B cell (primary cell): ENCODE results near the gene ARL14EP. TPM values are rescaled to one million over a fixed set of nuclear protein-coding genes. Genes with fewer than 3 reads are reported as not detected.

Experiments
- ATAC-seq: fragments of 200-7000 bp; cut with Tn5 transposase; one replicate; pipeline ENCODE4 v1.10.0; 2021; ENCODE audit warnings: low read depth, mild to moderate bottlenecking, moderate number of reproducible peaks, moderate library complexity
- CTCF ChIA-PET: fragments of 350-600 bp; sonication (Branson Sonifier 250); formaldehyde crosslinking; loops from one replicate; lab custom pipeline; 2021; ENCODE audit warnings: antibody characterized with exemption, inconsistent platforms; lab: Charles Lee
- POLR2A ChIA-PET: fragments of 350-600 bp; sonication (Branson Sonifier 250); formaldehyde crosslinking; loops from one replicate; lab custom pipeline; 2021; ENCODE audit warnings: antibody characterized with exemption; lab: Charles Lee
- DNase-seq: peaks from one replicate; pipeline ENCODE4 v3.0.0; 2013
- H2AFZ ChIP-seq: 2 replicates; pipeline ENCODE4 v1.6.1; 2012; ENCODE audit warnings: mild to moderate bottlenecking, low read depth, low read length; ENCODE audit not compliant: insufficient read depth, poor library complexity, severe bottlenecking
- H3K27ac ChIP-seq, 2 donors: 1 replicate in 1 of 2; 2 replicates in 1 of 2; pipeline ENCODE4 v1.5.1; 2012 to 2013; ENCODE audit warnings: low read length in 2 of 2, mild to moderate bottlenecking in 2 of 2, moderate library complexity in 1 of 2
- H3K27me3 ChIP-seq, 4 experiments: fragments of 200-600 bp in 1 of 4; sonication (generic) in 1 of 4; replicated peaks in 1 of 4; 1 replicate in 2 of 4; 2 replicates in 2 of 4; pipeline versions ENCODE4 v1.6.1 to v1.7.0; 2013 to 2016; ENCODE audit warnings: low read length in 3 of 4, mild to moderate bottlenecking in 2 of 4, mixed read lengths in 1 of 4, moderate library complexity in 1 of 4; ENCODE audit not compliant: insufficient read depth in 4 of 4, control insufficient read depth in 3 of 4; ENCODE audit errors: control extremely low read depth in 1 of 4
- H3K36me3 ChIP-seq, 2 experiments: replicated peaks in 1 of 2; 1 replicate in 1 of 2; 2 replicates in 1 of 2; pipeline versions ENCODE4 v1.6.1 to v1.7.1; 2013; ENCODE audit warnings: low read length in 1 of 2; ENCODE audit not compliant: insufficient read depth in 2 of 2, control insufficient read depth in 1 of 2; ENCODE audit errors: control extremely low read depth in 1 of 2, extremely low read depth in 1 of 2
- H3K4me1 ChIP-seq, 2 donors: fragments of 200-600 bp in 1 of 2; sonication (generic) in 1 of 2; 1 replicate in 1 of 2; 2 replicates in 1 of 2; pipeline versions ENCODE4 v1.5.1 to v1.6.1; 2013 to 2017; ENCODE audit warnings: low read length in 2 of 2; ENCODE audit not compliant: control insufficient read depth in 2 of 2, insufficient read depth in 2 of 2
- H3K4me2 ChIP-seq: replicated peaks from 2 replicates; pipeline ENCODE3; 2012; ENCODE audit warnings: mild to moderate bottlenecking, low read depth, low read length; ENCODE audit not compliant: poor library complexity, severe bottlenecking
- H3K4me3 ChIP-seq, 5 experiments: fragments of 200-600 bp in 1 of 5; sonication (generic) in 1 of 5; 1 replicate in 3 of 5; 2 replicates in 2 of 5; pipeline versions ENCODE4 v1.5.1 to v1.7.0; 2011 to 2016; ENCODE audit warnings: low read length in 4 of 5, mild to moderate bottlenecking in 4 of 5, low read depth in 2 of 5, control low read depth in 1 of 5, moderate library complexity in 1 of 5; ENCODE audit not compliant: insufficient read depth in 1 of 5; ENCODE audit errors: control extremely low read depth in 1 of 5, extremely low read depth in 1 of 5
- H3K79me2 ChIP-seq: fragments of 200-600 bp; sonication (generic); one replicate; pipeline ENCODE4 v1.6.0; 2016; ENCODE audit warnings: low read length; ENCODE audit not compliant: control insufficient read depth, insufficient read depth
- H3K9ac ChIP-seq: fragments of 200-600 bp; sonication (generic); 2 replicates; pipeline ENCODE4 v1.6.1; 2017; ENCODE audit warnings: mild to moderate bottlenecking, low read length, moderate library complexity
- H3K9me3 ChIP-seq, 3 donors: one replicate each; pipeline versions ENCODE4 v1.6.1 to v1.7.1; 2013; ENCODE audit warnings: low read length in 2 of 3; ENCODE audit not compliant: control insufficient read depth in 2 of 3, insufficient read depth in 1 of 3; ENCODE audit errors: control extremely low read depth in 1 of 3
- H4K20me1 ChIP-seq: 2 replicates; pipeline ENCODE4 v1.6.0; 2012; ENCODE audit warnings: mild to moderate bottlenecking, low read length; ENCODE audit not compliant: insufficient read depth, control insufficient read depth, poor library complexity, severe bottlenecking
- H3K27ac Mint-ChIP-seq: one replicate; pipeline ENCODE4 v1.8.0; 2021; ENCODE audit warnings: mixed read lengths
- H3K27me3 Mint-ChIP-seq: one replicate; pipeline ENCODE4 v1.8.0; 2021; ENCODE audit warnings: mixed read lengths
- H3K4me1 Mint-ChIP-seq: one replicate; pipeline ENCODE4 v1.8.0; 2021; ENCODE audit warnings: mixed read lengths
- H3K4me3 Mint-ChIP-seq: one replicate; pipeline ENCODE4 v1.8.0; 2021; ENCODE audit warnings: mixed read lengths
- H3K9me3 Mint-ChIP-seq: one replicate; pipeline ENCODE4 v1.8.0; 2022; ENCODE audit warnings: mixed read lengths; ENCODE audit not compliant: insufficient read depth
- CTCF ChIP-seq: fragments of 200-600 bp; IDR thresholded peaks from one replicate; pipeline ENCODE4 v1.8.0; 2022; ENCODE audit warnings: antibody characterized with exemption, mild to moderate bottlenecking
- EZH2 ChIP-seq: IDR thresholded peaks from 2 replicates; pipeline ENCODE4 v1.6.1; 2012; ENCODE audit warnings: borderline replicate concordance, low read depth, mild to moderate bottlenecking, moderate library complexity, low read length; ENCODE audit not compliant: insufficient read depth, poor library complexity, severe bottlenecking
- WGBS: methylation state at CpG from one replicate; pipeline ENCODE4 v1.1.5; 2013; ENCODE audit warnings: missing lambda C conversion rate; ENCODE audit not compliant: insufficient coverage; 5-methylcytosine and 5-hydroxymethylcytosine counted together
- intact Hi-C: fragments of 100-400 bp; cut with micrococcal nuclease; formaldehyde crosslinking; loops from one replicate; pipeline ENCODE4 v1.10.0; 2022
- polyA plus RNA-seq: library from polyadenylated mRNA; depleted of rRNA; stranded (reverse); fragments of >200 nt; gene quantifications from 2 replicates; pipeline ENCODE4 v1.2.3, GENCODE V29; 2012
- total RNA-seq, 2 donors: library from RNA; stranded (reverse); fragments of 120-200 nt in 1 of 2; gene quantifications; 1 replicate in 1 of 2; 2 replicates in 1 of 2; pipeline versions ENCODE4 v1.2.3 to v1.2.4, GENCODE V29; 2013 to 2022

ARL14EP gene
- total and polyA plus RNA-seq, 2 donors (not counting 1 experiment from before 2014, with no cell fraction given): 19.9 to 47.3 TPM

GRCh38 chr11:30342736-30343166, 19.8 kb downstream of the ARL14EP start:
- peak overlapping the region; percentile 48 for H3K4me3 Mint-ChIP-seq
- Histone ChIP-seq H3K4me2 (peak overlapping the region; percentile 36), H3K9me3 (no peaks in the 10 kb centered on the region), H3K36me3 (no peaks in the 10 kb centered on the region), H3K79me2 (no peaks in the 10 kb centered on the region), H3K4me3 (peak overlapping the region in 1 of 5 experiments; percentile 5), H3K9ac (peak overlapping the region; percentile 1), H3K27me3 (no peaks in the 10 kb centered on the region), H2AFZ (no peak overlapping the region), H4K20me1 (no peaks in the 10 kb centered on the region), H3K27ac (peak overlapping the region; percentile 72 to 85), H3K4me1 (peaks cover 25 to 34% of the 10 kb centered on the region in 2 donors)
- H3K27ac Mint-ChIP-seq: peak overlapping the region; percentile 93
- H3K4me1 Mint-ChIP-seq: peaks cover 44% of the 10 kb centered on the region
- ChIA-PET CTCF (no interaction called here), POLR2A (no interaction called here)
- H3K9me3 Mint-ChIP-seq: no peaks in the 10 kb centered on the region
- intact Hi-C loops: loop anchor here (1.0 to 10.0 kb wide), 3 partner anchors 19 to 1832 kb away; partner anchors contain the start of genes ARL14EP, DCDC1 and DNAJC24
- ATAC-seq: peak; percentile 92
- DNase-seq: peak; percentile 81
- no peak for TF ChIP-seq EZH2
- TF ChIP-seq CTCF: no peak
- H3K27me3 Mint-ChIP-seq: no peaks in the 10 kb centered on the region
- WGBS: 0% methylated on average over 1 of the region's 1 CpG

- Histone ChIP-seq H3K27ac (peak overlapping the region; percentile 66 to 85), H3K4me1 (peaks cover 25 to 34% of the 10 kb centered on the region in 2 donors), H3K79me2 (no peaks in the 10 kb centered on the region), H3K36me3 (no peaks in the 10 kb centered on the region), H3K4me2 (peak overlapping the region; percentile 38), H2AFZ (no peak overlapping the region), H4K20me1 (no peaks in the 10 kb centered on the region), H3K9me3 (no peaks in the 10 kb centered on the region), H3K27me3 (no peaks in the 10 kb centered on the region), H3K9ac (peak overlapping the region; percentile 3), H3K4me3 (peak overlapping the region in 1 of 5 experiments; percentile 21)
- CTCF ChIA-PET: interaction anchor here (0.6 to 3.1 kb wide), 6 partner anchors 10 to 574 kb away, joined by 3 to 28 read pairs (median 4); partner anchors contain the start of gene ARL14EP
- Mint-ChIP-seq H3K9me3 (no peaks in the 10 kb centered on the region), H3K27me3 (no peaks in the 10 kb centered on the region), H3K27ac (peak overlapping the region; percentile 93), H3K4me1 (peaks cover 44% of the 10 kb centered on the region), H3K4me3 (peak overlapping the region; percentile 67)
- DNase-seq (peak; percentile 54), ATAC-seq (no peak)
- TF ChIP-seq CTCF: no peak
- TF ChIP-seq EZH2: no peak
- intact Hi-C loops: loop anchor here (5.0 to 10.0 kb wide), 2 partner anchors 1023 to 1831 kb away; partner anchors contain the start of genes DCDC1 and DNAJC24
- POLR2A ChIA-PET: interaction anchor here (1.3 kb wide), 1 partner anchor 21 kb away, joined by 3 read pairs; the partner anchor contains the start of gene ARL14EP
Observed at GRCh38 chr11:30344085-30344484, 21.2 kb downstream of the ARL14EP start.
